Fibroblast of villous mesenchyme (primary cell): ENCODE data around the gene MAP3K13. TPM values are rescaled to one million over a fixed set of nuclear protein-coding genes. Genes with fewer than 3 reads are reported as not detected.

ENCODE experiments used
- DNase-seq: peaks from one replicate; pipeline ENCODE4 v3.0.0-alpha.2; 2010; ENCODE audit warnings: low read depth
- H3K4me3 ChIP-seq: 2 replicates; pipeline ENCODE4 v1.5.1; 2011; ENCODE audit warnings: low read depth, mild to moderate bottlenecking, low read length
- total RNA-seq: library from RNA; depleted of rRNA; stranded (reverse); fragments of >200 nt; gene quantifications from 2 replicates; pipeline ENCODE4 v1.2.3, GENCODE V29; 2012
- TF ChIP-seq, protein P1 (sequence below): IDR thresholded peaks from 2 replicates; pipeline ENCODE4 v1.5.1; 2012; ENCODE audit warnings: low read depth, mild to moderate bottlenecking, low read length; ENCODE audit not compliant: insufficient read depth

The MAP3K13 gene
- total RNA-seq, 1 donor: 22.9 TPM

DNA sequence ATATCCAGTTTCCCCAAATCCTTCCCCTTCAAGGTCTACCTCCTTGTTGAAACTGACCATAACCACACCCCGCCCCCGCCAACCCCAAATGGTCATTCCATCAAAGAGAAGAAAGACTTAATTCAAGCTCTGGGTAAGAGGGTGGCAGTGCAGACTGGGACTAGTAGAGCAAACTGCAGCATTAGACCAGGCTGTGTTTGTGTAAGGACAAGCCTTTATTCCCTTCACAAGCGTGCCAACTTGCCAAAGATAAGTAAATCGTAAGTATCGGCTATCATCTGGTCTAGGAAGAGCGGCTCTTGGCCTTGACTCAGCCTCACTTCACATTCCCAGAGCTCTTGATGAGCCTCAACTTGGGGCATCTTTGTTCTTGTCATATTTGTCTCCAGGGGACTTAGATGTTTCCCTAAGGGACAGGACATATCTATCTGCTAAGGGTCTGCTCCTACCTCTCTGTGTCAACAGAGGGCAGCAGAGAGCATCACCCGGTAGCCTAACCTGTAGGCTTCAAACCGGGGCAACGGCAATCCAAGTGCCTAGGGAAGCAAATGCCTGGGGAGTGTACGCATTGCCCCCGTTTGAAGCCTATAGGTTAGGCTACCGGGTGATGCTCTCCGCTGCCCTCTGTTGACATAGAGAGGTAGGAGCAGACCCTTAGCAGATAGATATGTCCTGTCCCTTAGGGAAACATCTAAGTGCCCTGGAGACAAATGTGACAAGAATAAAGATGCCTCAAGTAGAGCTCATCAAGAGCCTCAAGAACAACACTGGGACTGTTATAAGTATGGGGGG, 8.9 kb upstream of the MAP3K13 start:
- no peak overlapping the region for H3K4me3 ChIP-seq
- TF ChIP-seq, protein P1, sequence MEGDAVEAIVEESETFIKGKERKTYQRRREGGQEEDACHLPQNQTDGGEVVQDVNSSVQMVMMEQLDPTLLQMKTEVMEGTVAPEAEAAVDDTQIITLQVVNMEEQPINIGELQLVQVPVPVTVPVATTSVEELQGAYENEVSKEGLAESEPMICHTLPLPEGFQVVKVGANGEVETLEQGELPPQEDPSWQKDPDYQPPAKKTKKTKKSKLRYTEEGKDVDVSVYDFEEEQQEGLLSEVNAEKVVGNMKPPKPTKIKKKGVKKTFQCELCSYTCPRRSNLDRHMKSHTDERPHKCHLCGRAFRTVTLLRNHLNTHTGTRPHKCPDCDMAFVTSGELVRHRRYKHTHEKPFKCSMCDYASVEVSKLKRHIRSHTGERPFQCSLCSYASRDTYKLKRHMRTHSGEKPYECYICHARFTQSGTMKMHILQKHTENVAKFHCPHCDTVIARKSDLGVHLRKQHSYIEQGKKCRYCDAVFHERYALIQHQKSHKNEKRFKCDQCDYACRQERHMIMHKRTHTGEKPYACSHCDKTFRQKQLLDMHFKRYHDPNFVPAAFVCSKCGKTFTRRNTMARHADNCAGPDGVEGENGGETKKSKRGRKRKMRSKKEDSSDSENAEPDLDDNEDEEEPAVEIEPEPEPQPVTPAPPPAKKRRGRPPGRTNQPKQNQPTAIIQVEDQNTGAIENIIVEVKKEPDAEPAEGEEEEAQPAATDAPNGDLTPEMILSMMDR: peak; percentile 80
- peak; percentile 57 for DNase-seq

DNA sequence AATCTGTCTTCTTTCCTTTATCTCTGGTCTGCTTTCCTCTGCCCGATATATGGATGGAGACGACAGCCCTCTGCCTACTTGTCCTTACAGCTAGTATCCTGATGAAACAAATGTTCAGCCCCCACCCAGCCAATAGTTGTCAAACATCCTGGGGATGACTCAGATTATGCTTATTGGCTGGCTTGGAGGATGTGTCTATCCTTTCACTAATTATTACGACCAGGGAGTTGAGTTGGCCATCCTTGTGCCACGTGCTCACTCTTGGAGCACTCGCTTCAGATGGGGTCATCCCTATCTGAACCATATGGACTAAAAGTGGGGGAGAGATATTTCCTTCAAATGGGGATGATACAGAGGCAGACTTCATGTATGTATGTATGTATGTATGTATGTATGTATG, 6.4 kb upstream of the MAP3K13 start:
- DNase-seq: no peak
- no peak overlapping the region for H3K4me3 ChIP-seq
- TF ChIP-seq, protein P1: no peak

GRCh38 chr3:185361920-185362319, 1.0 kb upstream of the MAP3K13 start:
- DNase-seq: peak; percentile 8
- TF ChIP-seq, protein P1: no peak
- H3K4me3 ChIP-seq: no peak overlapping the region

DNA sequence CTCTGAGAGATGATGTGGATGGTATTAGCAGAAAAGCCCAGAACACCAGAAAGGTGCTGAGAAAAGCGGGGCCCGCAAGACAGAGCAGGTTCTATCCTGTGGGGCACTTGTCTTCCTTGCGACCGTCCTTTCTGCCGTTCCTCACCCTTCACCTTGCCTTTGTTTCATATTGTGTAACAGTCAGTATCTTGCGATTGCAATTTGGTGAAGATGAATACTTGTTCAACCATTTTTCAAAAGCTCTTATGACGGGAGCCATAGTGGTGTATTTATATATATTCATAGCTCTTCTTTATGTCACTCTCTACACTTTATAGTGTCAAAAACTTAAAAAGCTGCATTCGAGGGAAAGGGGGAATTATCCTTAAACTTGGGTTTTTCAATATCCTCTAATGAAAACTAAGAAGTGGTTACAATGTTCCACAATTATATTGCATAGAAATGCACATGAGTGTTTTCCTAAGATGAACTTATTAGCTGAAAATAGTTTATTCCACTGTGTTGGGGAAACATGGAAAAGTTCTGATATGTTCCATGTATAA, 797 bp downstream of the MAP3K13 start:
- DNase-seq: no peak
- TF ChIP-seq, protein P1: no peak
- peak overlapping the region; percentile 58 for H3K4me3 ChIP-seq

GRCh38 chr3:185365291-185366073, 2.5 kb downstream of the MAP3K13 start:
- TF ChIP-seq, protein P1: no peak
- no peak overlapping the region for H3K4me3 ChIP-seq
- no peak for DNase-seq

- TF ChIP-seq, protein P1: no peak
- DNase-seq: no peak
- no peak overlapping the region for H3K4me3 ChIP-seq
Observed at GRCh38 chr3:185366074-185366335, 3.1 kb downstream of the MAP3K13 start.
